DMS 273 (cell line): Measurements from ENCODE around the gene TGM1.

Experiments used
- DNase-seq: peaks from one replicate; lab custom pipeline; 2025; ENCODE audit not compliant: unreplicated experiment; lab: John Stamatoyannopoulos, UW

TGM1 gene

GRCh38 chr14:24292118-24292807, 29.3 kb upstream of the TGM1 start:
- no peak for DNase-seq

- no peak for DNase-seq
Measured at GRCh38 chr14:24291446-24292117, 28.6 kb upstream of the TGM1 start.

GRCh38 chr14:24290746-24291145, 27.8 kb upstream of the TGM1 start:
- no peak for DNase-seq

GRCh38 chr14:24289649-24290280, 26.8 kb upstream of the TGM1 start:
- DNase-seq = no peak

- DNase-seq = no peak
Measured at GRCh38 chr14:24286996-24287395, 24.0 kb upstream of the TGM1 start.

GRCh38 chr14:24285351-24285750, 22.4 kb upstream of the TGM1 start:
- DNase-seq = no peak

GRCh38 chr14:24284501-24285035, 21.6 kb upstream of the TGM1 start:
- peak; percentile 49 for DNase-seq

GRCh38 chr14:24283796-24284460, 21.0 kb upstream of the TGM1 start:
- DNase-seq = no peak

- peak; percentile 32 for DNase-seq
Measured at GRCh38 chr14:24282736-24283135, 19.8 kb upstream of the TGM1 start.

- DNase-seq = no peak
Measured at GRCh38 chr14:24281636-24282035, 18.7 kb upstream of the TGM1 start.

- no peak for DNase-seq
Measured at GRCh38 chr14:24280797-24281460, 18.0 kb upstream of the TGM1 start.

GRCh38 chr14:24279301-24280186, 16.6 kb upstream of the TGM1 start:
- DNase-seq = peak; percentile 69

- DNase-seq = no peak
Measured at GRCh38 chr14:24278424-24278823, 15.4 kb upstream of the TGM1 start.

GRCh38 chr14:24277606-24278321, 14.8 kb upstream of the TGM1 start:
- no peak for DNase-seq

GRCh38 chr14:24277071-24277470, 14.1 kb upstream of the TGM1 start:
- no peak for DNase-seq

GRCh38 chr14:24274101-24274543, 11.1 kb upstream of the TGM1 start:
- DNase-seq = no peak

GRCh38 chr14:24273422-24273998, 10.5 kb upstream of the TGM1 start:
- DNase-seq = peak; percentile 37

GRCh38 chr14:24272467-24272866, 9.5 kb upstream of the TGM1 start:
- no peak for DNase-seq

- DNase-seq = no peak
Measured at GRCh38 chr14:24271834-24272263, 8.9 kb upstream of the TGM1 start.
